GM15510 (cell line): ENCODE measurements around the gene B3GALT4.

Experiments
- POLR2A ChIP-seq: IDR thresholded peaks from 3 replicates; pipeline ENCODE4 v1.6.1; 2011; ENCODE audit warnings: borderline replicate concordance; ENCODE audit not compliant: insufficient read length; ENCODE audit errors: extremely low read depth

The B3GALT4 gene

DNA sequence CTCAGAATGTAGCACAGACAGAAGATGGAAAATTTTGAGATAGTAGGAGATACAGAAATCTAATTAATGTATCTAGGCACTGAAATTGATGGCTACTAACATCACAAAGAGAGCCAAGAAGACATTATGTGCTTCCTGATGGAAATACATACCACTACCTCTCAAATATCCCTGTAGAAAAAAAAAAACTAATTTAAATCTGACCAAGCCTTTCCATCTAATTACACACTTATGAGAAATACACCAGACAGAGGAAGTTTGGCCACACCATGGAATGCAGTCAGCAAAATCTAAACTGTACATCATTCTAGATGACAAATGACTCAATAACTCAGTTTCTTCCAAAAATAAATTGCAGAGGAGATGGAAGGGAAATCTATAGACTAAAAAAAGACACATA is 24.2 kb upstream of the B3GALT4 start:
- TF ChIP-seq POLR2A, result no peak

DNA sequence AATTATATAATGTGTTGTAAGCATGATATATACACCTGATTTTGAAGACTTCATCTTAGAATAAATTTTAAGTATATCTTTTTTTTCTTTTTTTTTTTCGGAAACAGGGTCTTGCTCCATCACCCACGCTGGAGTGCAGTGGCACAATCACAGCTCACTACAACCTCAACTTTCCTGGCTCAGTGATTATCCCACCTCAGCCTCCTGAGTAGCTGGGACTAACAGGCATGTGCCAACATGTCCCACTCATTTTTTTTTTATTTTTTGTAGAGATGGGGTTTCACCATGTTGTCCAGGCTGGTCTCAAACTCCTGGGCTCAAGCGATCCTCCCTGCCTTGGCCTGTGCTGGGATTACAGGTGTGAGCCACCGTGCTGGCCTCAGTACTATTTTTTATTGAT is 22.3 kb upstream of the B3GALT4 start:
- no peak for TF ChIP-seq POLR2A

GRCh38 chr6:33259032-33259431 is 17.9 kb upstream of the B3GALT4 start:
- no peak for TF ChIP-seq POLR2A

- no peak for TF ChIP-seq POLR2A
These were observed 12.9 kb upstream of the B3GALT4 start for GRCh38 chr6:33264015-33264414.

DNA sequence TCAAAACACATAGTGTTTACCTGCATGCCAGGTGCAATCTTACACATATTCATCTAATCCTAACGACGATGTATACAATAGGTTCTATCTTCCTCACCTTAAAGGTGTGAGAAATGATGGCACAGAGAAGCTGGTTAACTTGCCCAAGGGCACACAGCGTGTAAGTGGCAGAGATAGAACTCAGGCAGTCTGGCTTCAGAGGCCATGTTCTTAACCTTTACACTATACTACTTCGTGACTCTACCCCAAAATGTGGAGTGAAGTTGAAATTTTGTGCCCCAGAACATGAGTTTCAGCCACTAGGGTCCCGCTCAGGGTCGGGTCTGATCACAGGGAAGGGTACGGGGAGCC is 5.8 kb upstream of the B3GALT4 start:
- no peak for TF ChIP-seq POLR2A

- peak; percentile 98 for TF ChIP-seq POLR2A
These were observed 5.3 kb upstream of the B3GALT4 start, which contains the start of the genes RPS18 and VPS52 for GRCh38 chr6:33271468-33272274. Gene RPS18, plus strand, starts transcription at chr6:33272075. Its CDS starts 45 bp downstream, at chr6:33272120. Gene VPS52, minus strand, starts transcription at chr6:33271876. Its CDS starts 201 bp downstream, at chr6:33271675.

DNA sequence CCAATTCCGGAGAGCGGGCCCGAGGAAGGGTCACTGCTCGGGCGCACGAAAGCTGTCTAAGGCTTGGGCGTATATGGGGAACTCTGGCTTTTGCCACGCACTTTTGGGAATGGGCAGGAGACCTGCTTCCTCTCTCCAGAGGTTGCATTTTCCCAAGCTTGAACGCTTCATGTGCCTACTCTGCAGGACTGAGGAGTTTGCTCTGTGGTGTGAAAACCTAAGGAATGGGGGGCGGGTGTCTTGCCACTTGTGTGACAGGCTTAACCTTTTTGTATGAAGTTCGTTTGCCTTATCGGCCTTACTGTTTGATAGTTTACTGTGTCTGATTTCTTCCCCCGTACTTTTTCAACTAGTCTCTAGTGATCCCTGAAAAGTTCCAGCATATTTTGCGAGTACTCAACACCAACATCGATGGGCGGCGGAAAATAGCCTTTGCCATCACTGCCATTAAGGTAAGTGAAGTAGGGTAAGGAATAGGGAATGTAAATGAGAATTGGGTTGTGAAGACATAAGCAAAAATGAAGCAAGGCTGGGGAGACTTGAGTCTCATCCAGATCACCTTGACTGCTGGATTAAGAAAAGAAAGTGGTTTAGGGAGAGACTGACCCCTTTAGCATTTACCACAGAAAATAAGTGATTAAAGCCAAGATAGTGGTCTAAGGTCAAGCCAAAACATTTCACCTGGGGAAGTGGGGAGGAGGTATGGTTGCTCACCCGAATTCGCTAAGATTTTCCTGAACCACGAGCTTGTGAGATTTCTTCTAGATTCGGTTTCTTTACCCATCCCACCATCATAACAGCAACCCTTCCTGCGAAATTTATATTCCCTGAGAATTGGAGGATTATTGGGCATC is 4.4 kb upstream of the B3GALT4 start:
- TF ChIP-seq POLR2A, result no peak

DNA sequence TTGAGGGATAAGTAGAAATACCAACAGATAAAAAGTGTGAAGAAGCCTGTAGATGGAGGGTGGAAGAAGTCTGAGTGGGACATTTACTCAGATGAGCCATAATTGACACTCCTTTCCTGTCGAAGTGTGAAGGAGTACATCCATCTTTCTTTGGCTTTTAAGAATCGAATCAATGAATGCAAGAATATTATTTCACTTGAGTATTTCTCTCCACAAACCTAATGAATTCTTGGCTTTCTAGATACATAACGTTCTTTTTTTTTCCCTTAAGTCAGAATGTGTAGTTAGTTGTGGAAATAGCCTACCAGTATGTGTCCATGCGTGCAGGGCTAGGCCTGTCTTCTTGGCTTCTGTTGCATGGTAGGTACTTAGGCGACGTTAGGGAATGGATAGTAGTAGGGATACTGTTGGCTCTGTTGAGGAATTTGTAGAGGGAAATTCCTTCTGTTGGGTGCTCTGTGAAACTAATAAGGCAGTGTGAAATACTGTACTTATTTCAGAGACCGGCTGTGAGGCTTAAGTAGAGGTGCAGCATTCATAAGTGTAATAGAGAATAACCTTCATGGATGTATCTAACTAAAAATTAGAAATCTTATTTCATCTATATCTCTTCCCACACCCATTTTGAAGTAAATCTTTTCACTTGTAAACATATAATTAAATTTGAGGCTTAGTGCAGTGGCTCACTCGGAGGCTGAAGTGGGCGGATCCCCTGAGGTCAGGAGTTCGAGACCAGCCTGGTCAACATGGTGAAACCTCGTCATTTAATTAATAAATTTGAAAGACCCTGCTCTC is 3.6 kb upstream of the B3GALT4 start:
- no peak for TF ChIP-seq POLR2A

DNA sequence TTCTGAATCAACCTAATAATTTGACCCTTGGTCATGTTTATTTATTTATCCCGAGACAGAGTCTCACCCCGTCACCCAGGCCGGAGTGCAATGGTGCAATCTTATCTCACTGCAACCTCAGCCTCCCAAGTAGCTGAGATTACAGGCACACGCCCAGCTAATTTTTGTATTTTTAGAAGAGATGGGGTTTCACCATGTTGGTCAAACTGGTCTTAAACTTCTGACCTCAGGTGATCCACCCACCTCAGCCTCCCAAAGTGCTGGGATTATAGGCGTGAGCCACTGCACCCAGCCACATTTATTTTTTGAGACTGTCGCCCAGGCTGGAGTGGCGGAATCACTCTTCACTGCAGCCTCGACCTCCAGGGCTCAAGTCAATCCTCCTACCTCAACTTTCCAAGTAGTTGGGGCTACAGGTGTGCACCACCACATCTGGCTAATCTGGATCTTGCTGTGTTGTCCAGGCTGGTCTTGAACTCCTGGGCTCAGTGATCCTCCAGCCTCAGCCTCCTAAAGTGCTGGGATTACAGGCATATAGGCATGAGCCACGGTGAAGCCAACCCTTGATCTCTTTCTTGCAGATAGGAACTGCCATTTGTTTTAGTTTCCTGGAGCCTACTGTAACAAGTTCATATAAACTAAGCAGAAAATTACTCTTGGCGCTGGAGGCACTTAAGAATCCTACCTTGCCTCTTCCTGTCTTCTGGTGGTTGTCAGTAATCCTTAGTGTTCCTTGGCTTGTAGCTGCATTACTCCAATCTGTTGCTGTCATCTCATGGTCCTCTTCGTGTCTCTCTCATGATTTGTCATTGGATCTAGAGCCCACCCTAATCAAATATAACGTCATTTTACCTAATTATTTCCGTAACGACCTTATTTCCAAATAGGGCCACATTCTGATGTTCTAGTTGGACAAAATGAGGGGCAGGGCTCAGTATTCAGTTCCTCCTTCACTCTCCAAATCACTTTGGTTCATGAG is 2.7 kb upstream of the B3GALT4 start:
- TF ChIP-seq POLR2A, result no peak

DNA sequence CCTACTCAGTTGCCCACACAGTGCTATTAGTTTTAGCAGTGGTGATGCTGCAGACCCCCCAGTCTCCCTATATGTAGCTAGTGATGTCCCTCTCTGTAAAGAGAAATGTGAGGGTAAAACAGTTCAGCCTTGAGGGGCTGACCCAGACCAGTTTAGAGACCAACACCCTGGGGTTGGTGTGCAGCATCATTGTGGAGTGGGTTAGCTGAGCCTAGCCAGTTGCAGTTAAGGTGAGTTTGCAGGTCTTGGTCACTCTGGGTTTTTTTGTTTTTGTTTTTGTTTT is 401 bp upstream of the B3GALT4 start:
- TF ChIP-seq POLR2A, result no peak

GRCh38 chr6:33277663-33278391 is 904 bp downstream of the B3GALT4 start:
- TF ChIP-seq POLR2A, result no peak

DNA sequence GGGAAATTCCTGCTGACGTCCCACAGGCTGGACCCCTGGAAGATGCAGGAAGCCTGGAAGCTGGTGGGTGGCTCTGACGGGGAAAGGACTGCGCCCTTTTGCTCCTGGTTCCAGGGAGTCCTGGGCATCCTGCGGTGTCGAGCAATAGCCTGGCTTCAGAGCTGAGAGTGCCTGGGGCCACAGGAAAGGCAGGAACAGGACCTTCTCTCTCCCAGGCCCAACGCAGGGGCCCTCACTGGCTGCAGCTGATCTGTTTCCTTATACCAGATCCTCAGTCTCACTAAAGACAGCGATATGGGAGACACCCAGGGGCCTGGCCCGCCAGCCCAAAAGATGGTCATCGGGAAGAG is 1.4 kb downstream of the B3GALT4 start:
- no peak for TF ChIP-seq POLR2A

DNA sequence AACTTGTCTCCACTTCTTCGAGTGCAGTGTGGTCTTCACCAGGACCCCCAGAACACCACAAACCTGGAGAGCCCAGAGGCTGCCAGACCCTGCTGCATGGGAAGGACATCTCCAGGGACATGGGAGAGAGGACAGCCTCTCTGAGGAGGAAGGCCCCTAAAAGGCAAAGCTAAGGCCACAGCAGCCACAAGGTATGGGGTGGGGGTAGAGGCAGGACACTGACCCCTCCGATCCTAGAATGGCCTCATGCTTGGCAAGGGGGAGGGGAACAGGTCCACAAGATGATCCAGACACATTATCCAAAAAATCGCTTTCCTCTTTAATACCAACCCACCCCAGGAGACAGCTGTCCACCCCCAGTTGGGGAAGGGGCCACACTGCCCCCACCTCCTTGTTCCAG is 1.9 kb downstream of the B3GALT4 start:
- TF ChIP-seq POLR2A, result no peak
